Fibroblast of the conjunctiva (primary cell): ENCODE measurements around the gene LRRC8C.
A peak's percentile ranks its signal among the peaks of the same experiment; 100 is the strongest.
"Not testable (repeated sequence)": the region's sequence is repeated elsewhere in the genome, so short reads cannot be mapped to it uniquely, and the experiment has no call there.

Experiments
- DNase-seq: peaks from one replicate; pipeline ENCODE4 v3.0.0-alpha.2; 2010; ENCODE audit warnings: low read depth

The LRRC8C gene

DNA sequence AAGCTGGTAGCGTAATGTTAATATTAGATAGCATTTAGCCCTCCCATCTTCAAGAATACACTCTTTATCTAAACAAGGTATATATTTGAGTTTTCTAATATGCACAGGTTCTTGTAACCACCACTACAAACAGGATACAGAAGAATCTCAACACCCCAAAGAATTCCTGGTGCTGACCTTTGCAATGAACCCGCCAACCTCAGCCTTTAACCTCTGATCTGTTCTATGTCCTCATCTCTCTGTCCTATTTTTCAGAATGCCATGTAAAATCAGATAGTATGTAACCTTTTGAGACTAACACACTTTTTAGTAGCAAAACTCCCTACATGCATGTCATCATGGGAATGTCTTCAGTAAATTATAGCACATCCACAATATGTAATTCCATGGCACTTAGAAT is 71.1 kb downstream of the LRRC8C start:
- no peak for DNase-seq

DNA sequence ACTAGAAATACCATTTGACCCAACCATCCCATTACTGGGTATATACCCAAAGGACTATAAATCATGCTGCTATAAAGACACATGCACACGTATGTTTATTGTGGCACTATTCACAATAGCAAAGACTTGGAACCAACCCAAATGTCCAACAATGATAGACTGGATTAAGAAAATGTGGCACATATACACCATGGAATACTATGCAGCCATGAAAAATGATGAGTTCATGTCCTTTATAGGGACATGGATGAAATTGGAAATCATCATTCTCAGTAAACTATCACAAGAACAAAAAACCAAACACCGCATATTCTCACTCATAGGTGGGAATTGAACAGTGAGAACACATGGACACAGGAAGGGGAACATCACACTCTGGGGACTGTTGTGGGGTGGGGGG is 72.0 kb downstream of the LRRC8C start:
- not testable (repeated sequence) for DNase-seq

DNA sequence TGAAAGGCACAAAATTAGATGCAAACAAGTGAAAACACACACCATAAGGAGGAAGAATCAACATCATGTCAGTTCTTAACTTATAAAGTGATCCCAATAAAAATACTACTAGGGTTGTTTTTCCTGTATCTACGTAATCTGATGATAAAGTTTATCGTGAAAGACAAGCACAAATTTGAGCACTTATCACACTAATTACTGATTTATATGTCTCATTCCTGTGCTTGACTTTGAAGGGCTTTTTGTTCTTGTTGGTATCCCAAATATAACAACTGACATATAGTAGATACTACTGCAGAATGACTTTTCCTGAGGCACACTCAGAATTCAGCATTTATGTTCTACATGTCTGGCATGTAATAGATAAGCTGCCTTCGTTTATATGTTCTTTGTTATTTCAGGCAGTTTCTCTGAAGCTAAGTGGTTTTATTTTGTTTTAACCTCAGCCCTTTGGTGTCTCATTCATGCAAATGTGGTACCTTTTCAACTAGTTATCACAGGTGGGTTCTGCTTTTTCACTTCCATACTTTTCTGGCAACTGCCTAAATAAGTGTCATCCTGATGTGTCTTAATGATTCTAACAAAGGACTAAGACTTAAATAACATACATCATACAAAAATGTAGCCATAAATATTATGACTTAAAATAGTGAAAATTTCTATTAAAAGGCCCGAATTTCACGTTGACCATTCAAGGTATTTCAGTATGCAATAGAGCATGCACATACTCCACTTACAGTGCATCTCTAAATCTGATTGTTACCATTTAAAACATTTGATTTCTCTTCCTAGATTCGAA is 73.2 kb downstream of the LRRC8C start:
- DNase-seq = no peak

DNA sequence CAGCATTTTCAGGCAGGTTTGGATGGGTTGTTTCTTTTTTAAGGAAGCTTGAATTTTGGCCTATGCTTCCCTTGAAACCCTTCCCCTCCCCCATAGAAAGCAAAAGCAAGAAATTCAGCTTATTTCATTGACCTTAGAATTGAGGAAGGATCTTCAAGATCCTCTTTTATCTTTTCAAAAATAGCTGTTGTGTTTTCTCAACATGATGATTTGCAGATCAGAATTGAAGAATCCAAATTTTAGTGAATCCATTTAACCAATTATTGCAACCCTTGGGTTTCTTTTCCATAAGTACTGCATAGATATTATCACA is 73.7 kb downstream of the LRRC8C start:
- DNase-seq = no peak

DNA sequence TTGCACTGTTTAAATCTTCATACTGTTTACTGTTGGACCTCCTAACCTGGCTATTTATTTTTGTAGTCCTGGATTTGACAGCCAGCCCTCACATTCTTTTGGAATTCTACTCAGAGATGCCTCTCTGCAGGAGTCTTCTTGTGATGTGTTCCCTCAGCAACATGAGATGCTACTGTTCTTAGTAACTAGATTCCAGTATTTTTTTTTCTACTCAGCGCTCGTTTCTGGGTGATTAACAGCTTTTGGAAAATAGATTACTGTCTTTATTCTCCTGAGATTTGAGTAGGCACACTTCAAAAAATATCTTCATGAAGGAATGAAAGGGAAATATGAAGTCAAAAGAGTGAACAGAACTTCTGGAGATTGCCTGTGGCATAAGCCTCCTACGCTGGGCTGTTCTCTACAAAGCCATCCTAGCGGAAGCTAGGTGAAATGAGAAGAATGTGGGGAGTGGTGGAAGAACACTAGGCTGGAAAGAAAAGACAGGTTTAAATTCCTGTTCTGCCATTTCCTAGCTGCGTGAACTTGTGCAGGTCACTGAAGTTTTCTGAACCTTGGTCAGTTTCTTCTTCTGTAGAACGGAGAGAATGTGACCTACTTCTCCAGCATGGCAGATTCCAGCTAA is 75.9 kb downstream of the LRRC8C start:
- DNase-seq = no peak

DNA sequence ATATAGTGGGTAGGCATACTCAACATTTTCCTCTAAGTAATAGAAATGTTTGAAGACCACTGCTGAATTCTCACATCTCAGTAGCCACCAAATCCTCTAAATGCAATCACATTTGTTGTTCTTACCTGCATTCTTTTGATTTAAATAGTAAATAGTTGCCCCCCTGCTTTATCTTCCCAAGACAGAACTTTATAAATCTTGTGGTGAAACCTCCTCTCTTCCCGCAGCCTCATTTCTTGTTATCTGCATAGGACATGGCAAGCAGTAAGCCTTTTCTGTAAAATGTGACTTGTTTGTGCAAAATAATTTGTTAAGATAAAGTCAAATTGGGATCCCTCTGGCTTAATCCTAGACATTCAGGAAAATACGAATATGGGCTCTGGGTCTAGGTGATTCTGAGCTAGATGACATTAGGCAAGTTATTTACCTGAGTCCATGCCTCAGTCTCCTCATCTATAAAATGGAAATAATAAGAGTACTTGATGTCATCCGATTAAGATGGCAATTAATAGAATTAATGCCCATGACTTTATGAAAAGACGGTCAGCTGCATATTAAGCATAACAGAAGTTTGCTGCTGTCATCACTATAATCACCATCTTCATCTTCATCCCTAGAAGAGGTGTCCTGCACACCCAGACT is 77.7 kb downstream of the LRRC8C start:
- DNase-seq = no peak

DNA sequence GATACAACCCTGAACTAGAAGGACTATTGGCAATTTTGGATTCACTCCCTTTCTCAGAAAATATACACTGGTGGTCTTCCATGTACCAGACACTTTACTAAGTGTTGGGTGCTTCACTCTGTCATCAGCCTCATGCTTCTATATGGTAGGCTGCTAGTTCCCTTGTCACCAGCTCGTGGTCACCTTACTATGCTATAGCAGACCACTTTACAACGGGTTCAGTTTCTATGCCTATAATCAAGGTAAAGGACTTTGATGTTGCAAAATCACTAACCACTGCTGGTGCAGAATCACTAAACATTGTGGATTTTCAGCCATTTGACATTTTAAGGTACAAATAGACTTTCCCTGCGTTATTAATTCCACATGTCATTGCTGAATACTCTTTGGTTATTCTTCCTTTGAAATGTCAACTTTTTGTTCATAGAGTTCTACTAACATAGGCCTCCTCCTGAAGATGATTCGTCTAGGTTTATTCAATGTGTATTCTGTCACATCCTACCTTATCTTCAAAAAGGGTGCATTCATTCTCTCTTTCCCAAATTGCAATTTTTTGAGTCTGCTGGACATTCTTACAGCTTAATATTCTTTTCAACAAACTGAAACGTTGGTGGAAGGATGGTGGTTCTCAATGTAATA is 78.3 kb downstream of the LRRC8C start:
- no peak for DNase-seq

DNA sequence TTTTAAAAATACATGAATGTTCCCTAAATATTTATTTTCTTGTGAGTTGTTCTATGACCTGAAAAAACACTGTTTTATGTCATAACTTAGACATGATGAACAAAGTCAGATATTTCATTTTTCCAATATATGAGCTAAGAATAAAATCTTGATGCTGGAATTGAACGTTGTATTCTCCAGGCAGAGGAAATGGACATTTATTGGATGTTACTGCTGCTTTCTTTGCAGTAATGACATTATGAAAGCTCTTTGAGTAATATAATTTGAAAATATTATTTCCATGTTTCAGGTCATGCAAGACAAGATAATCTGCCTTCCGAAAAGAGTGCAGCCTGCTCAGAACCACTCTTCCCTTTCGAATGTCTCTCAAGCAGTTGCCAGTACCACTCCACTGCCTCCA is 79.5 kb downstream of the LRRC8C start:
- DNase-seq = no peak

DNA sequence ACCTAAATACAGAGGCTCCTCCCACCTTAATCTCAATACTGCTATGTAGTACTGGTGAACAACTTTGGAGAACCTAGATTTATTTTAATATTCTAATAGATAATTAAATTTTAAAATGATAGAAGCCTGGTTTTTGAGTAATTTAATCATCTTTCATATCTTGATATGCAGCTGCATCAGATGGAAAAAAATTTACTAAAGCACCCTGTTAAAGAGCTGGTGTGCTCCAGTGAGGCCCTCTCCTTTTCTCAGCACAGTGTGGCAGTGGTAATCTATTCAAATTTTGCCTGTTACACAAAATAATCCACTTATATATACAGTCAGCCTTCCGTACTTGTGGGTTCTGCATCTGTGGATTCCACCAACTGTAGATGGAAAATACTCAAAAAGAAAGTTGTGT is 82.8 kb downstream of the LRRC8C start:
- no peak for DNase-seq

DNA sequence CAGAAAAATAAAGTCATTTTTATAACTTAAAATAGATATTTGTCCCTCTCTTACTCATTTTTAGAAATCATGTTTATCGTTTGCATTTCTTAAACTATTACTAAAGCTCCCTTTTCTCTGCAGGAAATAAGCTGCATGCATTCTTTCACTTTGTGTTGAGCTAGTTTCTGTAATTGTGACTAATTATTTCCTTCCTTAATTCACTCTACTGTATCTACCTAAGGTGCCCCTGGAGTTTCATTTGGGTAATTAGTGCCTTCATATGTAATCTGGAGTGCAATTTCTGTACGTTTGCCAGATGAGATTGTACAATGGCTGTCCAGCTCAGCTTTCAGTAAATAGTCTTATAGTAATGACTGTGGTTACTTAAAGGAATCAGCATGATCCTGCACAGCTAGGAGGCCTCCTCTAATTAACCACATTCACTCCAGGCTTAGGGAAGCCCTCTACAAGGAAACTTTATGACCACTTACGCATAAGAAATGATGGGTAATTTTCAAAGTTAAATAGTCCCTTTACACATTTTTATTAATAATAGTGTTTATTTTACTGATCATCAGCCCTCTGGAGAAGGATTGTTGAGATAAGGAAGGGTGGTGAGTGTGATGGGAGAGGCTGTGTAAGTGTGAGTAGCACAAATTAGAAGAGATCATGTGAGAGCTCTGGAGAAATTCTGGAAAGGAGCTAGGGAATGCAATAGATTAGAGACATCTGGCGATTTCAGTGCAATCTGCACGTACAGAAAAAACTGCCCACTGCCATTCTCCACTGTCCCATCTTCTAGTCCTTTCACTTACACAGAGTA is 86.8 kb downstream of the LRRC8C start:
- DNase-seq = no peak

DNA sequence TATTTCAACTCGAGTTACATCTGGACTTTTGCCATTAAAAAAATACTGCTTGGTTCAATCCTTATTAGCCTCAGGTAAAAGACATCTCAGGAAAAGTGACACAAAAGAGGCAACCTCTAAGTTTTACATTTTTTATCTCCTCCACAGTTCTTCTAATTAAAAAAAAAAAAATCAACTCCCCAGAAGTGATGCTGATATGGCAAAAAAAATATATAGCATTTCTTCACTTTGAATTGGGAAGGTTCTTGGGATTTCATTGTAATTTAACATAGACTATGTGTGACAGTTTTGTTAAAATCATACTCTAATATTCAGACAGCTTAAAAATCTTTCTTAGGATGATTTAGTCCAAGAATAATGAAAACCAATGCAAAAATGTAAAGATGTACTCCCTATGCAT is 87.9 kb downstream of the LRRC8C start:
- no peak for DNase-seq

DNA sequence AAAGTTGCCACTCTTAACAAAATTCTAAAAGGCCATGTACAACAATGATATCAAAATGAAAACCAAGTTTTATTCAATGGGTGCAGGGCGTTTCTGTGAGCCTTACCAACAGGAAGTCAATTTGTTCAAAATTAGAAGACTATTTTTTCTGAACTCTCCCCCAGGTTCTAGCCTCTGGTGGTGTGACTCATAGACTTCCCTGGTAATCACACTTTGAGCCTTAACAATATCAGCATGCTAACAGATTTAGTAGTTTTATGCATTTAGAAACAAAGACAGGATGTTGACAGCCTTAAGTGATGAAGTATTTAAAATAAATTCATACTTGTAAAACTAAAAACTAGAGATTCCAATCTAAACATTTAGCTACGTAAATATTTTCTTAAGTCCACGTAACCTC is 88.4 kb downstream of the LRRC8C start:
- DNase-seq = no peak

DNA sequence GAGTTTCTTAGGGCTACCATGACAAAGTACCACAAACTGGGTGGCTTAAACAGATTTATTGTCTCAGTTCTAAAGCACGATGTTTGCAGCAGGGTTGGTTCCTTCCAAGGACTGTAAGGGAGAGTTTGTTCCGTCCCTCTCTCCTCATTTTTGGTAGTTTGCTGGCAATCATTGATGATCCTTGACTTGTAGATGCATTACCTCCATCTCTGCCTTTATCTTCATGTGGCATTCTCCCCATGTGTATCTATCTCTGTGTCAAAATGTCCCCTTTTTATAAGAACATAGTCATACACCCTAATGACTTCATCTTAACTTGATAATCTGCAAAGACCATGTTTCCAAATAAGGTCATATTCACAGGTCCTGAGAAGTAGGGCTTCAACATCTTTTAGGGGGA is 90.2 kb downstream of the LRRC8C start:
- DNase-seq = no peak

DNA sequence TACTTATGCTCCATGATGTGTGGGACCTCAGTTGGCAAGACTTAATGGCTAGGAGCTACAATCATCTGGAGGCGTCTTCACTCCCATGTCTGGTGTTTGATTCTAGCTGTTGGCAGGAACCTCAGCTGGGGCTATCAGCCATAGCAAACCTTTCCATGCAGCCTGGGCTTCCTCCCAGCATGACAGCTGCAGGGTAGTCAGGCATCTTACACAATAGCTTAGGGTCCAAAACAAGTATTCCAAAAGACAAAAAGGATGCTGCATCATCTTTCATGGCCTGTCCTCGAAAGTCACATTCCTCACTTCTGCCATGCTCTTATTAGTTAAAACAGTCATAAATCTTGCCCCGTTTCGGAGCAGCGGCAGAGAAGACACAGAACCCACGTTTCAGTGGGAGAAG is 90.9 kb downstream of the LRRC8C start:
- peak; percentile 37 for DNase-seq

DNA sequence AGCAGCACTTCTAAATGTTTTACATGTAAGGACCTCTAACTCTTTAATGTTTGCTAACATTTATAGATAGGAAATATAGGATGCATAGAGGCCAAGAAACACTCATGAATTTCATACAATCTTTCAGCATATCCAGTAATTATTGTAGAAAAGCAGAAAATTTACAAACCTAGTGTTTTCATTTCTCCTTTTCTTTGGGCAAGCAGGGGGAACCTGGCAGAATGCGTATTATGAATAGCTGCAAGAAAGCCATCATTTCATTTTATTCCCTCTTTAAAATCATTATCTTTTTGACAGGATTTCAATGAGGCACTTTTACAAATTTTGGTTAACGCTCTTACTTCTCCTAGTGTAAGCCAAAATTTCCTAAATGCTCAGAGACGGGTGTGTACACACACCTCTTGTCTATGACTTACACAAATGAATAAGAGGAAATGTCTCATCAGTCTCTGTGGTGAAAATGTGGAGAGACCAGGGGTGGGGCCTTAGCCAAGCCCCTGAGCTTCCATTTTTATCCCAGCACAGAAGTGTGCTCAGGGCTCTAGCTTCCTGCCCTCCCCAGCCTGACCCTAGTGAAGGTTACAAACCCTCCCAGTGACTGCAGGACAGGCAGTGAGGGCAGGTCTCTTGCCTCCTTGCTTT is 91.6 kb downstream of the LRRC8C start:
- no peak for DNase-seq

DNA sequence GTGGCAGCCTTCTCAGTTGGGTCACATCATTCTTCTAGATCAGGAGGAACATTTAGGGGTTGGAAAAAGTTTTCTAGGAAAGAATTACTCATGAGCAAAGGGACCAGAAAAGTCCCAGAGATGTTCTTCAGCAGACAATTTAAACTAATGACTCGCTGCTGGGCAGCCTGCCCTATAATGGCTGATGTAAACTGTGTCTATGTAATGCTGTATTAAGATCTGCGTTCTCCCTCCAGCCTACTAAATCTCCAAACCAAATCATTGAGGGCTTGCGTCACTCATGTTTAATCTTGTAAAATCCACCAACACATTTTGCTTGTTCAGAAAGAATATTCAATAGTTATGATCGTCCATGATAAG is 92.1 kb downstream of the LRRC8C start:
- peak; percentile 93 for DNase-seq

DNA sequence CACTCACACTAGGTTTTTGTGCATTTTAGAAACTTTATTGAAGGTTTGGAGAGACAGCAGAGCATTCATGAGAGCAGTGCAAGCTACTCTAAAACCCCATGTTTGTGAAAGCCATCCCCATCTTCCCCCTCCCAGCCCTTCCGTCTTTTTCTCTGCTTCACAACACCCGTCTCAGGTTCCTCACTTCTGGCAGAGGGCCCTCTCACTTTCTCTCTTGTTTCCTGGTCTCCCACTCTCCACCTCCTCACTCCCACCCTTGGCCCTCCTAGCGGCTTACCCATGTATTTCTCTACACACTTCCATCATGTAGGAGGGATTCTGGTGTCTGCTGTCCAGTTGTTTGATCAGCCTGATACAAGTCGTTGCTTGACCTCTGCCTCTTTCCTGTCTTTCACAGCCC is 92.7 kb downstream of the LRRC8C start:
- no peak for DNase-seq

DNA sequence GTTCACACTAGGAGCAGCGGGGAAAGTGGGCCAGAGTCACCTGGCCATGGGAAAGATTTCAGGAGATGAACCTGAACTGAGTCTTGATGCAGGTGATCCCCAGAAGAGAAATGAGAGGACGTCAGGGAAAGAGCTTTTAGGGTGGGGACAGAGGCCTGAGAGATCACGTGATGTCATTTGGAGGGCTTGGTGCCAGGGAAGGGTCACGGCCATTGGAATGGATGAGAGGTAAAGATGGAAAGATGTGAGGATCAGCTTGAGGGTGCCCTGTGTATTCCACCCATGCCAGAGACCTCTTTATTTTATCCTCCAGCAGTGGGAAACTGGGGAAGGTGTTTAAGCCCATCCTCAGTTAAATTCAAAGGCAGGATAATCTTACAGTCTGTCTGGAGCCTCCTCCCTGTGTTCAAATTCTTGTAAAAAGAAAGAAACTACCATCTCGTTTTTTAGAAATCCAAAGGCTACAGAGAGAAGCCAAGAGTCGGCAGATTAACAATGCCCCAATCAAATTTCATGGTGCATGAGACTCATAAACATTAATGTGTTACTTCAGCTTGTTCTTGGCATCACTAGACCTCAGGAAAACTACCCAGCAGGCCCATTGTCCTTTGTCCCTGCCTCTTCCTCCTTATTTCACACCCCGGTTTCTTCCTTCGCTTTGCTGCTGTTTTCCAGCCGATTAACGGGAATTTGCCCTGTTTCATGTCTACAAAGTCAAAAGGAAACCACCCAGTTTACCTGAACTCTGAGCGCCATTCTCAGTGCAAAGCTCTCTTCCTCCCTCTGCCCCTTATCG is 94.8 kb downstream of the LRRC8C start:
- no peak for DNase-seq

DNA sequence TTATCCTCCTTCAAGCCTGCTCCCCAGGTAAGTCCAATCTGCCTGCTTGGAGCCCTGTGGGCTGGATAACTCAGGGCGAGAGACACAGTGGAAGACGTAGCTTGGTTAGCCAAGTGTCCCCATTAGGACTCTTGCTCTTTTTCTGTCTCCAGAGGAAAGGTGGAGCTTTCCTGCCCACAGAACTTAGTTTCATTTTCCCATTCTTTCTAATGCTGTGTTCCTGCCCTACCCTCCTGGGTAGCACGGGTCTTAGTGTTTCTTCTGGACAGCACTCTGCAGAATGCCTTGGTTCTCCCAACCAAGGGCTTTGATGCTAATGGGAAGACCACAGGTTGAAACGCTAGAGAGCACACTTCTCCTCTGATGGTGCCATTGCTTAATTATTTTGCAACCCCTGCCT is 95.5 kb downstream of the LRRC8C start:
- DNase-seq = no peak

DNA sequence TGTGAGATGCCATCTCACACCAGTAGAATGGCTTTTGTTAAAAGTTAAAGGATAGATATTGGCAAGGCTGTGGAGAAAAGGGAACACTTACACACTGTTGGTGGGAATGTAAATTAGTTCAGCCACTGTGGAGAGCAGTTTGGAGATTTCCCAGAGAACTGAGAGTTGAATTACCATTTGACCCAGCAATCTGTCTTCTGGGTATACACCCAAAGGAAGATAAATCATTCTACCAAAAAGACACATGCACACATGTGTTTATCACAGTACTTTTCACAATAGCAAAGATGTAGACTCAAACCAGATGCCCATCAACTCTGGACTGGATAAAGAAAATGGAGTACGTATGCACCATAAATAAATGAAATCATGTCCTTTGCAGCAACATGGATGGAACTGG is 99.3 kb downstream of the LRRC8C start:
- no peak for DNase-seq

DNA sequence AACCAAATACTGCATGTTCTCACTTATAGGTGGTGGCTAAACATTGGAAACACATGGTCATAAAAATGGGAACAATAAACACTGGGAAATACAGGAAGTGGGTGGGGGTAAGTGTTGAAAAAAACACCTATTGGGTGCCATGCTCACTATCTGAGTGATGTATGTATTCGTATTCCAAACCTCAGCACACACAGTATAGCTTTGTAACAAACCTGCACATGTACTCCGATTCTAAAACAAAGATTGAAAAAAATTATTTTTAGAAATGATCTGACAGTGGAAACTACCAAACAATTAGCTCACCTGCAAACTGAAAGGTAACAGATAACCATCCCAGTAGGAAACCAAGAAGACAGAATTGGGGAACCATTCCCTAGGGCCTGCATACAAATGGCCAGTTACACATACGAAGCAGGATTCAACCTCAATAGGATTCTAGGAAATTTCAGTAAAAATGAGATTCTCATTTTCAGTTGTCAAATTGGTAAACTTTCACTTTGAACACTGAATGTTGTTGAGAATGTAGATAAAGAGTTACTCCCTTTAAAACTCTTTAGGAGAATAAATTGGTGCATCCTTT is 99.8 kb downstream of the LRRC8C start:
- DNase-seq = no peak
